NCI-H524 treated with DMSO at 0.1 percent for 48 hours (cell line): ENCODE data around the gene COASY.
A peak's percentile ranks its signal among the peaks of the same experiment; 100 is the strongest.
"Not testable (repeated sequence)": the region's sequence is repeated elsewhere in the genome, so short reads cannot be mapped to it uniquely, and the experiment has no call there.

Experiments
- DNase-seq: peaks from one replicate; lab custom pipeline; 2025; lab: John Stamatoyannopoulos, UW

Gene COASY

GRCh38 chr17:42574463-42574862 is 12.5 kb downstream of the COASY start:
- DNase-seq: no peak

GRCh38 chr17:42577140-42577531 is 15.2 kb downstream of the COASY start:
- no peak for DNase-seq

- peak; percentile 78 for DNase-seq
Observed at GRCh38 chr17:42577532-42578281, 15.8 kb downstream of the COASY start, which contains the start of gene PSMC3IP. PSMC3IP (minus strand) TSS chr17:42577729; CDS start chr17:42577686, 43 bp downstream.

GRCh38 chr17:42578282-42578869 is 16.4 kb downstream of the COASY start:
- peak; percentile 23 for DNase-seq

GRCh38 chr17:42579794-42580551 is 18.0 kb downstream of the COASY start:
- no peak for DNase-seq

GRCh38 chr17:42581744-42582270 is 19.9 kb downstream of the COASY start:
- no peak for DNase-seq

DNA sequence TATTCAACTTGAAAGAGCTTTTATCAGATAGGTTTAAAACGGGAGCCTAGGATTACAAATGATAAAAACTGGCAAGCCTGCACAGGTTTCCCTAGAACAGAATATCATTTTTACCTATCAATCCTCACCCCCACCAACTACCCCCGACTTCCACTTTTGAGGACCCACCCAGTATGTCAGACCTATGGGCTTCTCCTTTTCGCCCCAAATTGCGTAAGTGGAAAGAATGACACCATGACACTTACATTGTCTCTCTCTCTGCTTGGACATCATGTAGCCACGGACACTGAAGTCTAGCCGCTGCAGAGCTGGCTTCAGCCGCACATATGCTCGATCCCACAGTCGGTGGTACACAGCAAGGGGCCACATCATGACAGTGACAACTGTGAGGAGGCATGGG is 22.9 kb downstream of the COASY start:
- DNase-seq: no peak

DNA sequence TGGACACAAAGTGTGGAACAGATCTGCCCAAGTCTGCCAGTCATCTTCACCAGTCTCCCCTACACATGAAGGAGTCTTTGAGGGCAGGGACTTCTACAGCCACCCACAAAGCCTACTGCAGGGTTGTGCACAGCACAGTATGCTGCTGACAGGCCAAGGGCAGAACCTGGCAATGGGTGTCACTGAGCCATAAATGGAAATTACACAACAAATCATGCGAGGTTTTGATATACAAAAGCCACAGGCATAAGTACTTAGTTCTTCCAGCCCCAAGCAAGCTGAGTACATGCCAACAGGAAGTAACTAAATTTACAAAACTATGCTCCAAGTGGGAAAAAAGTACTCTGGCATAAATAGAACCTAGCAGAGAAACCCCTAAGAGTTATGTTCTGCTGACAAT is 23.4 kb downstream of the COASY start:
- no peak for DNase-seq

DNA sequence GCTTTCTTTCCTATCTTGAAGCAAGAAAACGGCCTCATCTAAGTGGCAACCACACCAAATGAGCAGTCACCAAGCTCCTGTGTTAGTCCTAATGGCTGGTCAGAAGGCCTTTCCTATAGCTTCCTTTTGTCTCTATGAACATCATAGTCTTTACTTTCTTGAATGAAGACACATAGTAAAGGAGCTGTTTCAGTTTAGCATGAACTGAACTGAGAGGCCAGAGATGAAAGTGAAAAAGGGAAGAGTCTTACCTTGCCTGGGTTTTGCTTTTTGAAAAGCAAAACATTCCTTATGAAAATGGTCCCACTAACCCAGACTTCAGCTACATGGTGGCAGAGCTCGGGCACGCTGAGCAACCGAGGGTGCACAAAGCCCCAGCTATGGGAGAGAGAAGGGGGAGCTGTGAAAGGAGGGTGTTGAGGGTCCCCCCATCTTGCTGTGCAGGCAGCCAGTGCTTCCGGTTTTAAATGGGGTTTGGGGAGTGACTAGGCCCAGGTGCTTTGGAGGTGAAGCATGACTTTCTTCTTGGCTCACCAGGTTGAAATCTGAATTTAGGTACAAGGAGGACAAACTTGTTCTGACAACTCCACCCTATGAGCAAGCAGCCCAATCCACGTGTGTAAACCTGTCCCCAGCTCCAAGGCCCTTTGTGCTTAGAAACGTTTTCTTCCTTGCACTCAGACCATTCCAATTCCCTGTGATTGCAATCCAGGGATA is 24.7 kb downstream of the COASY start:
- DNase-seq: no peak

DNA sequence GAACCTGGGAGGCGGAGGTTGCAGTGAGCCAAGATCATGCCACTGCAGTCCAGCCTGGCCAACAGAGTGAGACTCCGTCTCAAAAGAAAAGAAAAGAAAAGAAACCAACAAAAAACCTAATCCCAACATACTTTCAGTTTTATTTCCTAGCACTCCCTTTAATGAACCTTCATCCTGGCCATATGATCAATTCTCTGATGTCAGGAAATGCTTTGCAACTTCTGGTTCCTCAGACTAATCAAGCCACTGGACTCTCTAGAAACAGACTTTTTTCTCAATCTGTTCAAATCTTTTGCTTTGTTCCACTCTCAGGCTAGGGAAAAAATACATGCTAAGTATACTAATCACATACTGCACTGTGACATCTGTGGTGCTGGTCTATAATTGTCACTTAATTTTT is 28.9 kb downstream of the COASY start:
- DNase-seq: no peak

- DNase-seq: no peak
Observed at GRCh38 chr17:42591411-42591810, 29.5 kb downstream of the COASY start.

DNA sequence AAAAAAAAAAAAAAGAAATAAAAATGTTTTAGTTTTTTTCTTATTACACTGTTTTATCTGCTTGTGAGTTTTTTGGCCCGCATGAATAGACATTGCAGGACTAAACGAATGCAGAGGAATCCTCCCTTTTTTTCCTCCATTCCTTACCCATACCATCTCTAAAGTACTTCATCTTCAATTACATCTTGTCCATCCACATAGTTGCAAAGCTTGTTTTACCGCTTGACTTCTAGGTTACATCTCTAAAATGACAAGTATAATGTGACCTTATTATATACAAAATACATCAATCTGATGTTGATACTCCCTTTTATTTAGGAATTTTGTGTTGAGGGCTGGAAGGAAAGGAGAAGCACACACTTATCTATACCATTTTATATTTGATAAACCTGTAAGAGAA is 34.4 kb downstream of the COASY start:
- DNase-seq: no peak

- peak; percentile 63 for DNase-seq
Observed at GRCh38 chr17:42598905-42599304, 37.0 kb downstream of the COASY start.

DNA sequence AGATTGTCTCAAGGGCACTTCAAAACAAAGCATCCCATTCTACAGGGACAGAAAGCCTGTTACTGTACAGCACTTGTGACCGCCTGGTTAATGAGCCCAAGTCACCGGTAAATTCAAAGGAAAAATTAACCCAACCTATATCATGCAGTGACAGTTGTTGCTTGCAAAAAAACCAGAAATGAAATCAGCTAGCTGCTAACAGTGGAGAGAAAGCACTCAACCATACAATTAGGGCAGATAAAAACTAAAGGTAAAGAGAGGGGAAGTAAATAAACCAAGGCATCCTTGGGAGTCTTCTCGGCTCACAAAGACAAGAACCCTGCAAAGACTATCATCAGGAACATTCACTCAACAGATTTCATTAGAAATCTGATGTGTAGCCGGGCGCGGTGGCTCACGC is 41.4 kb downstream of the COASY start:
- peak; percentile 54 for DNase-seq

- DNase-seq: no peak
Observed at GRCh38 chr17:42607769-42608168, 45.8 kb downstream of the COASY start.

GRCh38 chr17:42608305-42609181 is 46.6 kb downstream of the COASY start:
- no peak for DNase-seq

DNA sequence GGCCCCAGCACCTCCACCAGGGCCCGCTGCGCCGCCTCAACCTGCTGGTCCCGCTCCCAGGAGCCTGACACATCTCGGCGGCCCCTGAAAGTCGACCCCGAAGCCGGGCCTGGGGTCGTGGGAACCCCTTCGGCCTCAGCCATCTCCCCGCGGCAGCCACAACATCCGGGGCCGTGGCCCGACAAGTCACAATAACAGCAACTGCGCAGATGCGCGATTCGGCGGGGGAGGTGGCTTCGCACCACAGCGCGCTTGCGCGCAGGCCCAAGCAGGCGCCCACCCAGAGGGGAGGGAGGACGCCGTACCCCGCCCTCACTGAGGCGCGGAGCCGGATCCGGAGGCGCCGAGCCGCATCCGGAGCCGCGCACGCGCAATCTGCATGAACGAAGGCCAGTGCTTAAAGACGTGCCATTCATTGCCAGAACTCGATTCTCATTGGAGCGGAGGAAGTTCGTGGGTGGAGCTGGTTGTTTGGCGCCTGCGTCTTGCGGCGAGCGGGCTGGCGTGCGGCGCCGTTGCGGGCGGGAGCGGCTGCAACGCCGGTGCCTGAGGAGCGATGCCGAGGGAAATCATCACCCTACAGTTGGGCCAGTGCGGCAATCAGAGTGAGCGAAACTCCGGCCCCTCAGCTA is 47.4 kb downstream of the COASY start, which contains the start of the genes RETREG3 and TUBG1:
TSS of gene RETREG3 (minus strand) at position 193 of the 632 bp plus-strand sequence. CDS start at position 143, 50 bp downstream.
TSS of gene TUBG1 (plus strand) at position 502 of the 632 bp plus-strand sequence. CDS start at position 557, 55 bp downstream.
- DNase-seq: peak; percentile 98

DNA sequence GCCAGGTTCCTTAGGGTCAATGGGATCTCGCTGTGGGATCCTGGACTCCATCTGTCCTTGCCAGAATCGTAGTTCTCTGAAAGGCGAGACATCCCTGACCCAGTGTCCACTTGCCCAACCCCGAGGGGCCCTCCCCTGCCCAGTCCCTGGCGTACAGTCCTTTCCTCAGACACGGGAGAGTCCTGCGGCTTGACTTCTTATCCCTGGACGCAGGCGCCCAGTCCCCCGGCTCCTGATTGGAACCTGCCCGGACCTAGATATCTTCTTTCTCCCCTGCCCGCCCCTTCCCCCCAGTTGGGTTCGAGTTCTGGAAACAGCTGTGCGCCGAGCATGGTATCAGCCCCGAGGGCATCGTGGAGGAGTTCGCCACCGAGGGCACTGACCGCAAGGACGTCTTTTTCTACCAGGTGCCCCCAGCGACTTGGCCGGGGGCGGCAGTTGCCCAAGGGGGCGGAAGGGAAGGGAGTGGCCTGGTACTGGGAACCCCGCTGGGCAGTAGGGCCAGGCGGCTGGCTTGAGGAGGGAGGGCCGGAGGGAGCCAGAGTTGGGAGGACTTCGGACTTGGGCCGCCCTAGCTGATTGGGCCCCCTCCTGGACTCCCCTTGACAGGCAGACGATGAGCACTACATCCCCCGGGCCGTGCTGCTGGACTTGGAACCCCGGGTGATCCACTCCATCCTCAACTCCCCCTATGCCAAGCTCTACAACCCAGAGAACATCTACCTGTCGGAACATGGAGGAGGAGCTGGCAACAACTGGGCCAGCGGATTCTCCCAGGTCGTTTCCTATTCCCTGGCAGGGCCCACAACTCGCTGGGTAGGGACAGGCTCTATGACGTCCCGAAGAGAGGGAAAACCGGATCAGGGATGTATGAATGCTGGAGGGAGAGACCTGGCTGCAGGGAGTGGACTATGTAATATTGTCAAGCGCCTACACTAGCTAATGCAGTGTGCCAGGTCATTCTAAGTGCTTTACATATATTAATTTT is 48.2 kb downstream of the COASY start:
- not testable (repeated sequence) for DNase-seq

- DNase-seq: no peak
Observed at GRCh38 chr17:42612013-42612412, 50.1 kb downstream of the COASY start.
